Stimulated activated naive B cell treated with anti-CD40 and anti-IgM and Interleukin-4, amounts not matched to agents 10 μg/mL and 1 μg/mL and 100 μg/mL, for 72 hours (primary cell): Measurements from ENCODE around the gene ZMYM3.

Experiments used
- ATAC-seq, 2 donors: fragments of 150-1000 bp; cut with Tn5 transposase; replicated peaks; 2 replicates each; pipeline ENCODE4 v1.10.0; 2021; ENCODE audit warnings: moderate library complexity in 1 of 2
- DNase-seq: peaks from one replicate; pipeline ENCODE4 v3.0.0; 2021
- H3K27ac Mint-ChIP-seq: one replicate; pipeline ENCODE4 v1.8.0; 2022; ENCODE audit warnings: mild to moderate bottlenecking, mixed read lengths
- H3K27me3 Mint-ChIP-seq, 2 donors: one replicate each; pipeline ENCODE4 v1.8.0; 2022; ENCODE audit warnings: mixed read lengths in 2 of 2
- H3K36me3 Mint-ChIP-seq, 2 donors: one replicate each; pipeline ENCODE4 v1.8.0; 2022; ENCODE audit warnings: mixed read lengths in 2 of 2, mild to moderate bottlenecking in 1 of 2
- H3K4me1 Mint-ChIP-seq, 2 donors: one replicate each; pipeline ENCODE4 v1.8.0; 2022; ENCODE audit warnings: mixed read lengths in 2 of 2, mild to moderate bottlenecking in 1 of 2
- H3K4me3 Mint-ChIP-seq, 2 donors: one replicate each; pipeline ENCODE4 v1.8.0; 2022; ENCODE audit warnings: mild to moderate bottlenecking in 2 of 2, mixed read lengths in 2 of 2, moderate library complexity in 1 of 2
- H3K9me3 Mint-ChIP-seq, 2 donors: one replicate each; pipeline ENCODE4 v1.8.0; 2022; ENCODE audit warnings: mixed read lengths in 2 of 2, mild to moderate bottlenecking in 1 of 2

Gene ZMYM3

GRCh38 chrX:71212536-71212935 is 41.4 kb downstream of the ZMYM3 start:
- Mint-ChIP-seq H3K36me3 (peaks cover 0 to 4% of the 10 kb centered on the region in 2 donors), H3K9me3 (no peaks in the 10 kb centered on the region), H3K4me3 (no peak overlapping the region), H3K27me3 (peaks cover 0 to 3% of the 10 kb centered on the region in 2 donors), H3K4me1 (no peaks in the 10 kb centered on the region), H3K27ac (no peak overlapping the region)
- no peak for DNase-seq
- no peak for ATAC-seq

GRCh38 chrX:71210816-71211215 is 43.1 kb downstream of the ZMYM3 start:
- DNase-seq (no peak), ATAC-seq (no peak)
- Mint-ChIP-seq H3K36me3 (peaks cover 0 to 4% of the 10 kb centered on the region in 2 donors), H3K9me3 (no peaks in the 10 kb centered on the region), H3K27ac (no peak overlapping the region), H3K27me3 (peaks cover 0 to 3% of the 10 kb centered on the region in 2 donors), H3K4me3 (no peak overlapping the region), H3K4me1 (no peaks in the 10 kb centered on the region)

GRCh38 chrX:71199252-71200008 is 54.5 kb downstream of the ZMYM3 start:
- Mint-ChIP-seq H3K27me3 (no peaks in the 10 kb centered on the region), H3K4me3 (no peak overlapping the region), H3K36me3 (peaks cover 0 to 8% of the 10 kb centered on the region in 2 donors), H3K9me3 (peaks cover 0 to 4% of the 10 kb centered on the region in 2 donors), H3K27ac (no peak overlapping the region), H3K4me1 (peaks cover 12 to 27% of the 10 kb centered on the region in 2 donors)
- ATAC-seq (no peak), DNase-seq (no peak)

GRCh38 chrX:71198066-71198465 is 55.9 kb downstream of the ZMYM3 start:
- H3K9me3 Mint-ChIP-seq, result peaks cover 0 to 4% of the 10 kb centered on the region in 2 donors
- DNase-seq, result peak; percentile 15

GRCh38 chrX:71195964-71196649 is 57.8 kb downstream of the ZMYM3 start:
- H3K9me3 Mint-ChIP-seq, result peaks cover 0 to 4% of the 10 kb centered on the region in 2 donors
- peak overlapping the region; percentile 60 for H3K27ac Mint-ChIP-seq
- peaks cover 2 to 13% of the 10 kb centered on the region in 2 donors for H3K36me3 Mint-ChIP-seq
- H3K4me1 Mint-ChIP-seq, result peaks cover 14 to 31% of the 10 kb centered on the region in 2 donors
- no peaks in the 10 kb centered on the region for H3K27me3 Mint-ChIP-seq
- ATAC-seq (peak; percentile 57 to 64), DNase-seq (no peak)
- H3K4me3 Mint-ChIP-seq, result peak overlapping the region; percentile 74 to 78

More at GRCh38 chrX:71198066-71198465, 55.9 kb downstream of the ZMYM3 start:
- Mint-ChIP-seq H3K27me3 (no peaks in the 10 kb centered on the region), H3K4me3 (peak overlapping the region; percentile 83 to 88), H3K36me3 (peaks cover 0 to 8% of the 10 kb centered on the region in 2 donors), H3K27ac (peak overlapping the region; percentile 80), H3K4me1 (peaks cover 12 to 27% of the 10 kb centered on the region in 2 donors)
- ATAC-seq, result peak; percentile 93 to 95

GRCh38 chrX:71191248-71191647 is 62.7 kb downstream of the ZMYM3 start:
- Mint-ChIP-seq H3K4me3 (no peak overlapping the region), H3K4me1 (peaks cover 4 to 18% of the 10 kb centered on the region in 2 donors), H3K9me3 (no peaks in the 10 kb centered on the region), H3K36me3 (peaks cover 7 to 15% of the 10 kb centered on the region in 2 donors), H3K27ac (peak overlapping the region; percentile 16), H3K27me3 (no peaks in the 10 kb centered on the region)
- ATAC-seq, result no peak
- DNase-seq, result no peak
